Measurements from ENCODE around the gene BLM. TPM values are rescaled to one million over a fixed set of nuclear protein-coding genes. Genes with fewer than 3 reads are reported as not detected.

BLM gene
- total RNA-seq, 1 donor from 2014 or later: 3.7 TPM

DNA sequence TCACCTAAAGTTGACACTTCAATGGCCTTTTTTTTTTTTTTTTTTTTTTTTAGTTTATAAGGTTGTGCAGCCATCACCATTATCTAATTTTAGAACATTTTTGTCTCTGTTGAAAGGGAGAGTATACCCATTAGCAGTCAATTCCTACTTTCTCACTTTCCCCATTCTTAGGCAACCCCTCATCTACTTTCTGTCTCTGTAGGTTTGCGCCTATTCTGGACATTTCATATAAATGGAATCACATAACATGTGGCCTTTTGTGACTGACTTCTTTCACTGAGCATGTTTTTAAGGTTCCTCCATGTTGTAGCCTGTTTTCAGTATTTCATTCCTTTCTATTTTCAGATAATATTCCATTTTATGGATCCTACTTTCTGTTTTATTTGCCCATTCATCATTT, 56.3 kb downstream of the BLM start:
- no peaks in the 10 kb centered on the region for H4K20me1 ChIP-seq (ENCODE audit: insufficient read depth, low read length)
- FAIRE-seq (no peak), DNase-seq (ENCODE audit: low read depth) (no peak)
- H3K79me2 ChIP-seq (ENCODE audit: insufficient read depth, low read length): no peaks in the 10 kb centered on the region
- H3K9me3 ChIP-seq (ENCODE audit: insufficient read depth, low read depth, low read length): no peaks in the 10 kb centered on the region
- no peak overlapping the region for H3K9ac ChIP-seq (ENCODE audit: low read length)
- no peak overlapping the region for H3K27ac ChIP-seq (ENCODE audit: low read depth, low read length)
- peaks cover 6% of the 10 kb centered on the region for H3K4me1 ChIP-seq (ENCODE audit: insufficient read depth, low read length)
- Mint-ChIP-seq H3K27me3 (ENCODE audit: low read depth, unreplicated experiment) (no peaks in the 10 kb centered on the region), H3K4me1 (ENCODE audit: low read depth, unreplicated experiment) (peaks cover 4% of the 10 kb centered on the region), H3K27ac (ENCODE audit: unreplicated experiment) (no peak overlapping the region), H3K4me3 (ENCODE audit: unreplicated experiment) (no peak overlapping the region), H3K9me3 (ENCODE audit: unreplicated experiment) (no peaks in the 10 kb centered on the region), H3K36me3 (ENCODE audit: low read depth, unreplicated experiment) (peaks cover 2% of the 10 kb centered on the region)
- H3K4me3 ChIP-seq (ENCODE audit: insufficient read depth, low read depth, low read length): no peak overlapping the region
- TF ChIP-seq EZH2 (IDR thresholded peaks at IDR 0.05; ENCODE audit: insufficient read depth, low read length): no peak
- no peak overlapping the region for H3K4me2 ChIP-seq (ENCODE audit: low read length)
- no peak overlapping the region for H2AFZ ChIP-seq (ENCODE audit: low read depth, low read length)
- H3K36me3 ChIP-seq (ENCODE audit: insufficient read depth, low read length): no peaks in the 10 kb centered on the region
- no peaks in the 10 kb centered on the region for H3K27me3 ChIP-seq (ENCODE audit: insufficient read depth, low read length)

DNA sequence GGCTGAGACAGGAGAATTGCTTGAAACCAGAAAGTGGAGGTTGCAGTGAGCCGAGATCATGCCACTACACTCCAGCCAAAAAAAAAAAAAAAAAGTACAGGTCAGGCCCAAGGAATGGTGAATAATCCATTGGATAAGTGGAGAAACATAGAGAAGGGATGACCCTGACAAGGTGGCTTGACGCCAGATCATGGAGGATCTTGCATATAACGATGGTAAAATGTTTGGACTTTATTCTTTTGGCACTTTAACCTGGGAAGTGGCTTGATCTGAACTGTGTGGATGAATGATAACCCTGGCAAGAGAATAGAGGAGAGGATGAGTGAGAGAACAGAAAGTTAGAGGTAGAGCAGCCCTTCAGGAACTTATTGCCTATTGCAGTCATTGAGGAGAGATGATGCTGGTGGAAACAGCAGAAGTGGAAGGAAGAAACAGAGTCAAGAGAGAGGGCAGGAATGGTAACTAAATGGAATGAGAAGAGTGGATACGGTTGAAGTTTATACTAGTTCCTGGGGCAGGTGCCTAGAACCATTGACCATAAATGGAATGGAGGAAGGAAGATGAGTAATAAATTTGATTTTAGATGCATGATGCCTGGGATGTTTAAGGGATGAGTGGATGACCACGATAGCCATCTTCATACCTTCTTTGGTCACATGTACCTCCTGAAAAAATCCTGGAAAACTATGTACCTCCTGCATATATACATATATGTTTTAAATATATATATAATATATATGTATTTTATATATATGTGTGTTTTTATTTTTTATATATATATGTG, 57.8 kb downstream of the BLM start:
- no peaks in the 10 kb centered on the region for H3K79me2 ChIP-seq (ENCODE audit: insufficient read depth, low read length)
- peaks cover 6% of the 10 kb centered on the region for H3K4me1 ChIP-seq (ENCODE audit: insufficient read depth, low read length)
- no peaks in the 10 kb centered on the region for H4K20me1 ChIP-seq (ENCODE audit: insufficient read depth, low read length)
- no peak overlapping the region for H3K4me3 ChIP-seq (ENCODE audit: insufficient read depth, low read depth, low read length)
- Mint-ChIP-seq H3K27me3 (ENCODE audit: low read depth, unreplicated experiment) (no peaks in the 10 kb centered on the region), H3K4me1 (ENCODE audit: low read depth, unreplicated experiment) (peaks cover 4% of the 10 kb centered on the region), H3K36me3 (ENCODE audit: low read depth, unreplicated experiment) (peaks cover 2% of the 10 kb centered on the region), H3K27ac (ENCODE audit: unreplicated experiment) (peak overlapping the region; percentile 8), H3K9me3 (ENCODE audit: unreplicated experiment) (no peaks in the 10 kb centered on the region), H3K4me3 (ENCODE audit: unreplicated experiment) (peak overlapping the region; percentile 47)
- peak overlapping the region; percentile 47 for H3K27ac ChIP-seq (ENCODE audit: low read depth, low read length)
- H3K36me3 ChIP-seq (ENCODE audit: insufficient read depth, low read length): no peaks in the 10 kb centered on the region
- H3K9me3 ChIP-seq (ENCODE audit: insufficient read depth, low read depth, low read length): no peaks in the 10 kb centered on the region
- FAIRE-seq: peak; percentile 60
- no peaks in the 10 kb centered on the region for H3K27me3 ChIP-seq (ENCODE audit: insufficient read depth, low read length)
- DNase-seq (ENCODE audit: low read depth): peak; percentile 86
- peak overlapping the region; percentile 76 for H3K4me2 ChIP-seq (ENCODE audit: low read length)
- no peak for TF ChIP-seq EZH2 (IDR thresholded peaks at IDR 0.05; ENCODE audit: insufficient read depth, low read length)
- TF ChIP-seq, protein P1, sequence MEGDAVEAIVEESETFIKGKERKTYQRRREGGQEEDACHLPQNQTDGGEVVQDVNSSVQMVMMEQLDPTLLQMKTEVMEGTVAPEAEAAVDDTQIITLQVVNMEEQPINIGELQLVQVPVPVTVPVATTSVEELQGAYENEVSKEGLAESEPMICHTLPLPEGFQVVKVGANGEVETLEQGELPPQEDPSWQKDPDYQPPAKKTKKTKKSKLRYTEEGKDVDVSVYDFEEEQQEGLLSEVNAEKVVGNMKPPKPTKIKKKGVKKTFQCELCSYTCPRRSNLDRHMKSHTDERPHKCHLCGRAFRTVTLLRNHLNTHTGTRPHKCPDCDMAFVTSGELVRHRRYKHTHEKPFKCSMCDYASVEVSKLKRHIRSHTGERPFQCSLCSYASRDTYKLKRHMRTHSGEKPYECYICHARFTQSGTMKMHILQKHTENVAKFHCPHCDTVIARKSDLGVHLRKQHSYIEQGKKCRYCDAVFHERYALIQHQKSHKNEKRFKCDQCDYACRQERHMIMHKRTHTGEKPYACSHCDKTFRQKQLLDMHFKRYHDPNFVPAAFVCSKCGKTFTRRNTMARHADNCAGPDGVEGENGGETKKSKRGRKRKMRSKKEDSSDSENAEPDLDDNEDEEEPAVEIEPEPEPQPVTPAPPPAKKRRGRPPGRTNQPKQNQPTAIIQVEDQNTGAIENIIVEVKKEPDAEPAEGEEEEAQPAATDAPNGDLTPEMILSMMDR (IDR thresholded peaks at IDR 0.05; ENCODE audit: insufficient read depth, low read depth, low read length): no peak
- no peak overlapping the region for H3K9ac ChIP-seq (ENCODE audit: low read length)
- H2AFZ ChIP-seq (ENCODE audit: low read depth, low read length): no peak overlapping the region

DNA sequence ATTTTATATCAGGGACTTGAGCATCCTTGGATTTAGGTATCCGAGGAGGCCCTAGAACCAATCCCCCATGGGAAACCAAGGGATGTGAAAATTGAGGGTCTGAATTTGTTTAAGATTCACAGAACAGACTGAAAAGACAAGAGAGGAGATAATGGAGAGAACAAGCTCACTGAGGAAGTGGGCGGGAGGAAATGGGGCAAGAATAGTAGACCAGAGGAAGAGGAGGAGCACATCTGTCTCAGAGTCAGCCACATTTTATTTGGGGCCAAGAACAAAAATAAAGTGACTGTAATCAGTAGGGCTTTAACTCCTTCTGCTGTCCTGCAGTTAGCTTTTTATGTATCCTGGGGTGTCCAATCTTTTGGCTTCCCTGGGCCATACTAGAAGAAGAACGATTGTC, 63.8 kb downstream of the BLM start:
- H3K36me3 Mint-ChIP-seq (ENCODE audit: low read depth, unreplicated experiment): peaks cover 2% of the 10 kb centered on the region
- H3K4me3 Mint-ChIP-seq (ENCODE audit: unreplicated experiment): no peak overlapping the region
- FAIRE-seq (no peak), DNase-seq (ENCODE audit: low read depth) (no peak)
- no peaks in the 10 kb centered on the region for H3K9me3 Mint-ChIP-seq (ENCODE audit: unreplicated experiment)
- Histone ChIP-seq H3K4me1 (ENCODE audit: insufficient read depth, low read length) (no peaks in the 10 kb centered on the region), H3K9me3 (ENCODE audit: insufficient read depth, low read depth, low read length) (no peaks in the 10 kb centered on the region), H3K27me3 (ENCODE audit: insufficient read depth, low read length) (no peaks in the 10 kb centered on the region), H4K20me1 (ENCODE audit: insufficient read depth, low read length) (no peaks in the 10 kb centered on the region), H3K4me3 (ENCODE audit: insufficient read depth, low read depth, low read length) (no peak overlapping the region), H3K79me2 (ENCODE audit: insufficient read depth, low read length) (no peaks in the 10 kb centered on the region), H2AFZ (ENCODE audit: low read depth, low read length) (no peak overlapping the region), H3K27ac (ENCODE audit: low read depth, low read length) (no peak overlapping the region), H3K9ac (ENCODE audit: low read length) (no peak overlapping the region), H3K36me3 (ENCODE audit: insufficient read depth, low read length) (no peaks in the 10 kb centered on the region), H3K4me2 (ENCODE audit: low read length) (no peak overlapping the region)
- no peak for TF ChIP-seq EZH2 (IDR thresholded peaks at IDR 0.05; ENCODE audit: insufficient read depth, low read length)
- TF ChIP-seq, protein P1 (IDR thresholded peaks at IDR 0.05; ENCODE audit: insufficient read depth, low read depth, low read length): no peak
- no peaks in the 10 kb centered on the region for H3K4me1 Mint-ChIP-seq (ENCODE audit: low read depth, unreplicated experiment)
- H3K27ac Mint-ChIP-seq (ENCODE audit: unreplicated experiment): no peak overlapping the region
- no peaks in the 10 kb centered on the region for H3K27me3 Mint-ChIP-seq (ENCODE audit: low read depth, unreplicated experiment)

Measured in astrocyte (in vitro differentiated cells and primary cell).